Left colon (tissue), 2 donors: ENCODE data around the gene DDN. TPM values are rescaled to one million over a fixed set of nuclear protein-coding genes. Genes with fewer than 3 reads are reported as not detected.

ENCODE experiments used
- ATAC-seq: fragments of 200-7000 bp; cut with Tn5 transposase; one replicate; pipeline ENCODE4 v1.9.1; 2020; ENCODE audit warnings: mild to moderate bottlenecking, moderate library complexity
- DNase-seq, 2 donors: peaks; one replicate each; pipeline ENCODE4 v3.0.0-alpha.2; 2020
- intact Hi-C, 2 donors: fragments of 100-400 bp; cut with DNase I in 1 of 2; cut with micrococcal nuclease in 1 of 2; formaldehyde crosslinking; loops; one replicate each; pipeline versions ENCODE4 v1.11.2 to v1.14.0; 2022; cut with DNase I, micrococcal nuclease
- total RNA-seq, 2 donors: library from RNA; stranded (reverse); fragmentation: NEBNext Ultra II Directional; extraction: Animal tissue kit (Norgen Biotek cat#: 25700); gene quantifications; one replicate each; pipeline ENCODE4 v1.2.1, GENCODE V29; 2021
- donor health status: DM: no; HTN: no; CAD: no.
- donor health status: DM: yes; HTN: yes; CAD: no.

The DDN gene
- total RNA-seq, 2 donors from 2014 or later, result 0.06 TPM; not detected in 1

DNA sequence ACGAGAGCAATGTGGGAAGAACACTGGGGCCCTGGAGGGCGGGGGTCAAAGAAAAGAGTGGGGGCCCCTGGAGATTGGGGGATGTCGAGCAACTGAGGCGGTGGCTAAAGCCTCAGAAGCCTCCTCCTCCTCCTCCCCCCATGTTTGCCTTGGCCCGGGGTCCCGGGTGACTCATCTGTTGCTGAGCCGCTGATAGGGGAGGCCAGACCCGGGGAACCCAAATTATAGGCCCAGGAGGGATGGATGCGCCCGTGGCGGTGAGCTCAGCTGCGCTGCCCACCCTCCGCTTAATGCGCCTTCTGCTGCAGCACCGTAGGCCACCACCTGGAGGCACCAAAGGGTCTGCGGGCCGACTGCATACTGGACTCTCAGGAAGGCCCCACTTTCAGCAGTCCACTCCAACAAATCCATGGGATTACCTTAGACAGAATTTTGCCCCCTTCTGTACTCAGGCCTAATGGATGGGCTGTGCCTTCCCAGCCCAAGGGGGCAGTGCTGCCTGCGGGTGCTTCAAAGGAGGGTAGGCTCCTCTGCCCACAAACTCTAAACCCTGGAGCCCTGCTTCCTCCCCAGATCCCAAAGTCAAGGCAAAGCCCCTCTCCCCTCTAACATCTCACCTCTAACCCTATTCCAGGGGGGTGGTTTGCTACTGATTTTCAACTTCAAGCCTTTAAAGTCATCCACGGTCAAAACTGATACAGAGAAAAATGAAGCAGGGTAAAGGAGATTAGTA lies 25.1 kb downstream of the DDN start:
- intact Hi-C loops, result no loop called here
- peak in 1 of 2 donors; percentile 60 for DNase-seq
- ATAC-seq, result peak; percentile 33

DNA sequence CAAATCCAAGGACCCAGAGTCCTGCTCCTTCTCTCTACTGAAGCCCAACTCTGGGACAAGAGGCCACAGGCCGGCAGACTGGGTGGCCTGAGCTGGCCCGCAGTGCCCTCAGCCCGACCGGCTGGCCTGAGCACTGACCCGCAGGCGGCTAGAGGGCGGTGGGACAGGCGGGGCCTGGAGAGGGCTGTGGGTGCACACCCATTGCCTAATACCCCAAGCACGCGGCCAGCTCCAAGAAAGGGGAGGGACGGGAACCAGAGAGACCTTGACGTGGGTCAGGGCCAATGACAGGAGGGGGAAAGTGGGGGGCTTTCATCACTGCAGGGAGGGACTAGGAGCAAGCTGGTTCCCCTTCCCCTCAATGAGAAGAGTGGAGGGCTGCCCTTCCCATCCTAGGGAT lies 25.6 kb downstream of the DDN start:
- intact Hi-C loops, result no loop called here
- ATAC-seq (no peak), DNase-seq (no peak)

DNA sequence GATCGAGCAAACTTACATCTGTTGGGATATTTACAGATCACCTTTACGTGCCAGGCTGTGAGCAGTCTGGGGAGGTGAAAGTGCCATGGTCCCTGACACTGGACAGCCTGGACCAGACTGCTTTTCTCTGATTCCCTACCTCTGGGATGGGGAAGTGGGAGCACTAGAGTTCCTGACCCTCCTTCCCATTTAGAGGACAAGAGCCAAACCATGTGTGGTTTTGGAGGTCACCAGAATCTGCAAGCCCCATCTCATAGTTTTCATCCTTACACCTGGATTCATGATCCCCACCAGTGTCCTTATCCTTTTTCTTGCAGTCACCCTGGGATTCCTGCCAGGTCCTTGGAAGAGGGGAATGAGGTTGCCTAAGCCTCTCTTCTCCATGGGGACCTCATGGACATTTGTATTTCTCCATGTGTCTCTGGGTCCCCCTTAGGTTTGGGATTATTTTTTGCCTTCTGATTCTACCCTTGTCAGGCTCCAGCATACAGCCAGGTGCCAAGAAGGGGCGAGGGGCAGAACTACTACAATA lies 26.2 kb downstream of the DDN start:
- no peak for ATAC-seq
- intact Hi-C loops, result no loop called here

DNA sequence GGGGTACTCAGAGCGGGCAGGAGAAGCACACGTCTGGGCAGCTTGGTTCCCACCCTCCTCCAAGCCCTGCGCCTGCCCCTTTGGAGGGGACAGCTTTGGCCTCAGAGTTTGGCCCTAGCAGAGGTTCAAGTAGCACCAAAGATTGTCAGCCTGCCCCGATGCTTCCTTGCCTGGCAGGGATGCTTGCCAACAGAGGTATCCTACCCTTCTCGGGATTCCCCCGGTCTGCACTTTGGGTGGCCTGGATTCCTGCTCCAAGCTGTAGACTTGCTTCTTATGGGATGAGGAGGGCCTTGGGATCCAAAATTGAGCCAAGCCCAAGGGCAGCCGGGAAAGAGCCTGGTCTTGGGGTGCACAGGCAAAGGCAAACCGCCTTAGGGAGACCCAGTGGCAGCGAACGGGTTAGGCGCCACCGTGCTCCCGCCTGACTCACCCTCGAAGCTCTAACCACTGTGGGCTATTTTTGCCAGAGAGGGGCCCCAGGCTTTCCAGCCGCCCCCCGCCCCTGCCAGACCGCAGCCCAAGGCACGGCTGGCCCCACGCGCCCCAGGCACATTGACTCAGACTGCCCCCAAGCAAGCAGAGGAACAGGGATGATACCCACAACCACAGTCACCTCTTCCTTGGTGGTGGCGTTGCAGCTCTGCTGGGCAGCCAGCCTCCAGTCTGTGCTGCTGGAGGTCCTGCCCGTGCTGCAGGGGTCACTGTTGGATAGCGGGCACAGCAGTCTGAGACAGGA lies 26.8 kb downstream of the DDN start:
- intact Hi-C loops, result no loop called here
- ATAC-seq, result no peak

More for the DNA sequence above, 26.2 kb downstream of the DDN start:
- no peak for DNase-seq

DNA sequence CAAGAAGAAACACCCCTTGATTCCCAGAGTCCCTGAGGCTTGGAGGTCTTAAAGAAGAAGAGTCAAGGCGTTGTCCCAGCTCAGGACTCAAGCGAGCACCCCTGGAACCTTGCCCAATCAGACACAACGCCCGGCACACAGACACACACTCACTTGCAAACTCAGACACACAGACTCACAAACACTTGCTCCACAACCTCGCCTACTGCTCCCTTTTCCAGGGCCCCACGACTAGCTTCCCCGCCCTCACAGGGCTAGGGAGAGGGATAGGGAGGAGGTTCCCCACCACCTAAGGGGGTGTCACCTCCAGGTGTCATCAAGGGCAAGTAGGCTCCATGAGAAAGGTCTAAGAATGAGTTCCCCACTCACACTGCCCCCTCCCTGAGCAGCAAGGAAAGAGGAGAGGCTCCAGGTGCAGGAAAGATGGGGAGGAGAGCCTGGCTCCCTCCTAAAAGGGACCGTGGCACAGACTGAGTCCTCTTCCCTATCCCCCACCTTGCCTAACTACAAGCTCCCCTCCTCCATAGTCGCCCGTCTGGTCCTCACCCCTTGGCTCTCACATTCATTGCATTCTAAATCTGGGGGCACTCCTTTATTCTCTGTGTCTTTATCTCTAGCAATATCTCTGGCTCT lies 28.4 kb downstream of the DDN start:
- DNase-seq (no peak), ATAC-seq (no peak)
- intact Hi-C loops, result no loop called here

More for the DNA sequence above, 26.8 kb downstream of the DDN start:
- no peak for DNase-seq

DNA sequence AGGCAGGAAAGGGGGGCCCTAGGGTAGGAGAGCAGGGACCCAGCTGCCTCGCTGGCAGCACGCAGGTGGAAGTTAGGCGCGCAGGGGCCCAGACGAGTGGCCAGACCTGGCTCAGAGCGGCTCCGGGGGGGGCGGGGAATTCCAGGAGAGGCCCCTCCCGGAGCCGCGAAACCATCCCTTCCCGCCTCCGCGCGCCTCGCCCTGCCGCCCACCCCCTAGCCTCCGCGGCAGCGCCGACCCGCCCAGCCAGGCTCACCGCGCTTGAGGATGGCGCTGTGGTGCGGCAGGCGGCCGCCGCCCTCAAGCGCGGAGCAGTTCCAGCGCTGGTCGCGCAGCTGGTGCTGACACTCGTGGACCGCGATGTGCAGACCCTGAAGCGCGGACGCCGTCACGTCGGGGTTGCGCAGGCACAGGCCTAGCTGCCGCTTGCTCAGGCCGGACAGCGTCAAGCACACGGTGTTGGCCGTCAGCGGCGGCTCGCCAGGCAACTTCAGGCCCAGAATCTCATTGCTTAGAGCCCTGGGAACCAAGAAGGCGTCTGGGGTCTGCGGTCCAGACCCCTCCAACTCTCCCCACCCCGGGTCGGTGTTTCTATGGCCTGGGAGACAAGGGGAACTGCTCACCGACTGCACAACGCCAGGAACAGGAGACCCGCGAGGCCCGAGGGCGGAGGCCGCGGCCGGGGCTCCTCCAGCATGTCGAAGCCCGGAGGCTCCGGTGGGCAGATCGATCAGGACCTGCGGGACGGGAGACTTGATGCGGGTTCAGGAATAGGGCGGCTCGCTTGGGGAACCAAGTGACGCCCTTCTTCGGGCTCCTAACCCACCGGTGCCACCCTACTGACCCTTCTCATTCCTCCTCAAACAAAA lies 29.1 kb downstream of the DDN start:
- ATAC-seq (peak; percentile 68), DNase-seq (peak in 1 of 2 donors; percentile 48)
- intact Hi-C loops, result no loop called here

DNA sequence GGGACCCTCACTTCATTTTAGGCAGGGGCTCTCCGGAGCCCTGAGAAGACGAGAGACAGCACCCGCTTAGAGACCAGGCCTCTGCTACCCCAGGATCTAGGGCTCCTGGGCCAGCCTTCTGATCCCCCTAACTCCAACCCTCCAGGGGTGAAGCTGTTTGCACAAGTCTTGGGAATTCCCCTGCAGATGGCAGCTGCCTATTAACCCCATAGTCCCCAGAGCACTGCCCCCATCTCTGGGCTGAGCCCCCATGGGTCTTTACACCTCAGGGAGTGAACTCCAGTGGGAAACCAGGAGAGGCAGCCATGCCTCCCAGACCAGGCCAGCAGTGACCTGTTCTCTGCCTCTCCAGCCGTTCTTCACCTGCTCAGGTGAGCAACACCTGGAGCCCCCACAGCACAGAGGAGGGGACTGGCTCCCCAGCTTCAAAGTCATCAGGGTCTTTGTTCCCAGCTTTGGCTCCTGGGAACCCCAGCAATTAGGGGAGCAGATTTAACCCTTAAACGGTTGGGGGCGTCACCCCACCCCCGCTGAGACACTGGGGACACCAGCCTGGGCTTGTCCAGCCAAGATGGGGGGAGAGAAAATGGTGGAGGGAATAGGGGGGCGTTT lies 29.9 kb downstream of the DDN start:
- DNase-seq (no peak), ATAC-seq (peak; percentile 26)
- intact Hi-C loops, result no loop called here

DNA sequence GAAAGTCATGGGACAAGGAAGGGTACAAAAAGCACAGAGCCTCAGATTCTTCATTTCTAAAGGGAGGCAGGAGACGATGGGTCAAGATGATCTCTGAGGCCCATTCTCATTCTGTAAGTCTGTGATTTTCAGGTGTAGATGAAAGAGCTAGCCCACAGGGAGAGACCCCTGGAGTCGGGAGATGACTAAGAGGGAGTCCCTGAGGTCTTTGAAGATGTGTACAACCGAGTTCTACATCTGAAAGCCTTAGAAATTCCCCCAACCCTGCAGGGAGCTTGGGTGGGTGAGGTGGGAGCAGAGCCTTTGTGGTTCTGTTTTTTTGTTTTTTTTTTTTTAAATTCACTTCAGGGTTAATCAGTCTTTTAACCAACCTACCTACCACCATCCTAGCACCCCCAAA lies 30.7 kb downstream of the DDN start:
- intact Hi-C loops, result no loop called here
- DNase-seq (no peak), ATAC-seq (no peak)

DNA sequence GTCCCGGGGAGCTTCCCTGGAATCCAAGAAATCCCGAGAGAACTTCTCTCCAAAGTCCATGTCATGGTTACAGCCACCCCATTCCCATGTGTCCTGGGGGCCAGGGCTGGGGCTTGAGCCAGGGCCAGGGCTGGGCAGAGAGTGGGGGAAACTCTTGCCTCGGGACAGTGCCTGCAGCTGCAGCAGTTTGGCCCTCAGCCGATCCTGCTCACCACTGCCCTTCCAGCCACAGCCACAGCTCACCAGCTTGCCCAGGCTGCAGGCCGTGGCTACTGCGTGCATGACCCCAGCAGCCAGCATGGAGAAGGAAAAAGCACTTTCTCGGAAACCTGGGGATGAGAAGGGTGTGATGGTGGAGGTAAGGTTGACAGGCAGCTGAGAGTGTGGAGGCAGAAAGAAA lies 31.2 kb downstream of the DDN start:
- intact Hi-C loops, result no loop called here
- no peak for DNase-seq
- ATAC-seq, result no peak

DNA sequence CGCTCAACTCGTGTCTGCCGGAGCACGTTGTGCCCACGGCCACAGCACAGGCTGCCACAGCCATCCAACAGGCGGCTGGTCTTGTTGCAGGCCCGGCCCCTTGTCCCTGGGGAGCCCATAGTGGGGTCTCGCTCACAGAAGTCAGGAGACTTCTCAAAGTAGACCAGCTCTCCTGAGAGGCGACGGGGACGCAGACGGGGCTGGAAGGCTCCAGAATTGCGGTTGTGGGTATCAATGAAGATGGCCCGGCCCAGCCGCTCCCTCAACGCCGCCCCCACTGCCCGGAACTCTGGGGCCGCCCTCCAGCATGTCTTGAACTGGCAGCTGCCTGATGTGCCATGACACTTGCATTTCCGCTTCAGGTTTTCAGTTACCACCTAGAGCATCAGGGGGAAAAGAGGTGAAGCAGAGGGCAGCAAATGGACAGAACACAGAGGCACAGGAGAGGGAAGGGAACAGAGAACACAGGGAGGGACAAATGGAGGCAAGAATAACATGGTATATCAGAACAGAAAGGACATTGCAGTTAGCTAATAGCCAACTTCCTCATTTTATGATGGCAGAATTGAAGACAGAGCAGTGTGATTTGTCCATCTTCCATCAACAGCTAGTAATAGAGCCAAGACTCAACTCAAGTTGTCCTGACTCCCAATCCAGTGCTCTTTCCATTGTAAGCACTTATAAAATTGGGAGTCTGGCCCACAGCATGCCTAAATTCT lies 32.8 kb downstream of the DDN start:
- intact Hi-C loops, result no loop called here
- no peak for ATAC-seq
- DNase-seq, result no peak

DNA sequence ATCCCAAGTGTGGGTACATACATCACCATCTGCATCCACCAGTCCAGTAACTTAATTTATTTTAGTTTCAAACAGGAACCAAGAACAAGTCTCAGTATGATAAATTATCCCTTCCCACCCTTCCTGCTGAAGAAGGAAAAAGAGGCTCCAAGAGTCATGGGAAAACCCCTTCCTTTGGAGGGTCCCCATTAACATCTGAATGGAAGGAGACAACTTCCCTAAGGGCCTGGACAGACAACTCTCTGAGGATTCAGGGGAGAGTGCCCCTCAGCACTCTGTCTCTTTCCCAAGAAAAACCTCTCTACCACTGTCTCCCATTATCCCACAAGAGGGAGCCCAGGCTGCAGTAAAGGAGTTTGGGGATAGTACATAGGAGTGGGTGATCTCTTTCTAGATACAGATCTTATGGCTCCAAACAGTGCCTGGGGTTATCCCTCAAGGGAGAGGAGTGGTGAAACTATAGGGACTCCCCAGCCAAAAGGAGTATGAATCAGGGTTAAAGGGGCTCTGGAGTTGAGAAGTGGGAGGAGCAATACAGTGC lies 33.8 kb downstream of the DDN start:
- no peak for ATAC-seq
- no peak for DNase-seq
- intact Hi-C loops, result no loop called here

DNA sequence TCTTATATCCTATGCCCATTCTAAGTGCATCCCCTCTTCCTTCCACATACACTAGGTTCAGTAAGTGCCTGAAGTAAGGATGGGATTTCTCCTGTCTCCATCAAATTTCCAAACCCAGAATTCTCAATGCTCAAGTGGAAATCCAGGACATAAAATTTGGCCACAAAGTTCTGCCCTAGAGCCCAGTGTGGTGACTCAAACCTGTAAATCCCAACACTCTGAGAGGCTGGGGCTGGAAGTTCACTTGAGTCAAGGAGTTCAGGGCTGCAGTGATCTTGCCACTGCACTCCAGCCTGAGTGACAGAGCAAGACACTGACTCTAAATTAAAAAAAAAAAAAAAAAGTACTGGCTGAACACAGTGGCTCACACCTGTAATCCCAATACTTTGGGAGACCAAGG lies 37.4 kb downstream of the DDN start:
- DNase-seq, result no peak
- intact Hi-C loops, result no loop called here
- no peak for ATAC-seq

DNA sequence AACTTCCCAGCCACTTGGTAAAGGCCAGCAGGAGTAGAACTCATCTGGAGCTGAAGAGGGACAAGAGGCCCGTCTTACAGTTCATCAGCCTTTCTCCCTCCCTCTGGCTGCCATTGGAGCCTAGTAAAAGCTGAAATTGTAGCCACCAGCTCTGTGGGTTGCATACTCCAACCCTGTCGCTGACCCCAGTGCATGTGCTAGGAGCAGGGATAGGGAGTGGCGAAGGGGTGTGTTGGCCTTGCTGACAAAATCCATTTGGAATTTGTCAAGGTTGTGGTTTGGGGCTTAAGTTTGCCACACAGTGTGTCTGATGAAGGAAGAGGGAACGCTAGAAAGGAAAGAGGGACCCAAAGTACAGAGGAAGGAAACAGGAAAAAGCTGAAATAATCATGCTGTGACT lies 37.8 kb downstream of the DDN start:
- ATAC-seq (no peak), DNase-seq (no peak)
- intact Hi-C loops, result no loop called here

DNA sequence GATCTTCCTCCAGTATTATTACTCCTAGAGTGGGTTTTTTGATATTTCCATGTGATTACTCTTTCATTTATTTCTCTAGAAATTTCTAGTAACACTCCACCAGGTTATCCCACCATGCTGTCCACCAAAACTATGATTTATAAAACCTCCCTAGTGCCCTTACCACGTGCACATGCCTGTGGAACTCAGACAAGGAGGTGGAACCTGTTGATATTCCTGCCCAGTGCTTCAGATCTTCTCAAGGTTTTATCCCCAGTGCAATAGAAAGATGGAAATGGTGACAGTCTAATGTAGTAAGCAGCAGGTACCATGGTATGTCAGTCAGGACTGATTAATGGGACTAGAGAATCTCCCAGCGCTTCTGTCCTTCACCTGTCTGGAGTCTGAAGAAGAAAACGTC lies 38.3 kb downstream of the DDN start:
- ATAC-seq, result no peak
- no peak for DNase-seq
- intact Hi-C loops, result no loop called here

DNA sequence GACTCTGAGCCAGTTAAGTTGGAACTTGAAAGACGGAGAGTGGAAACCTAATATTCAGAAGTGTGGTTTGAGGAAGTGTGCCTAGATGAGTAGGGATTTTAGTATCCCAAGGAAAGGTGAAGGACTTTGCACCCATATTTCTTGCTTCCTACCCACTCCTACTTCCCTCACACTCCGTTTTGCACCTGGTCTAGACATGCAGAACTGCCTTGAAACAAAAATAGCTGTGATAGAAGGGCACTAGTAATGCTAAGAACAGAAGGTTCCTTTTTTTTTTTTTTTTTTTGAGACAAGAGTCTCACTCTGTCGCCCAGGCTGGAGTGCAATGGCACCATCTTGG lies 41.2 kb downstream of the DDN start:
- no peak for DNase-seq
- intact Hi-C loops, result no loop called here
- ATAC-seq, result peak; percentile 54

DNA sequence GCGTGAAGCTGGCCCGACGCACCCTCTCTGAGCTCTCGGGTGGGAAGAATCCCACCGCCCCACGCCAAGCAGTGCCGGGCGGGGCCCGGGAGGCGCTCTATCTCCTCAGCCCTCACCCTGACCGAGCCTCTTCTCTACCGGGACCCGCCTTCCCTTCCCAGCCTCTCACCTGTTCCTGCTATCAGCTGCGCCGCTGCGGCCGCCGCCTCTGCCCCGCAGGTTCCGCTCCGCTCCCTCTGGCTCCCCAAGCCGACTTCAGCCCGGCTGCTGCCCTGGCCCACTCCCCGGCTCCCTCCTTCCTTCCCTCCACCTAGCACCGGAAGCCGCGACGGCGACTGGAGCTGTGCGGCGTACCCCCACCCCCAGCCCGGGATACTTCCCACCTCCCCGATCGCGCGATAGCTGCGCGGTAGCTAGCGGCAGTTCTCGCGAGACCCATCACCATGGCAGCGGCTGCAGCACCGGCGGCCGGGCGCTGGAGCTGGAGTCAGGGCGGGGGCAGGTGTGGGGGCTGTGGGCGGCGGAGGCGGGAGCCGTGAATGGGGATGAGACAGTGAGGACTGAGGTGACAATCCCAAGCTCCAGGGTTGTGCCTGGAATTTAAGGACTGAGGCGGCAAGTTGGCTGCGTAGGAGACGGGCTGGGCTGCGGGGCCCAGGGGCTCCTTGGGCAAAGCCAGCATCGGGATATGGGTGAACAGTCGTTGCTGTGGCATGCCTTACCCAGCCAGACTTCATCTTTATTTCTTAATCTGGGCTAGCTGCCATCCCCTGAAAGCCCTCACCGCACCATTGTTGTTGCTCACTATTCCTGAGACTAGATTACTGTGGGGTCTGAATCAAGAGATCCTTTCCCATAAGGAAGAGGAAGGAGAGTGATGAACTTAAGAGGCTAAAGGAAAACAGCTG lies 41.8 kb downstream of the DDN start, which contains the start of gene ARF3:
TSS of gene ARF3 (minus strand) at position 347 of the 908 bp plus-strand sequence. CDS start 16,392 bp downstream, outside the sequence.
- peak; percentile 85 for ATAC-seq
- intact Hi-C loops, result no loop called here
- peak; percentile 96 to 97 for DNase-seq
